HG03342 (cell line): ENCODE results near the gene NTM.
A peak's percentile ranks its signal among the peaks of the same experiment; 100 is the strongest.

ENCODE experiments used
- ATAC-seq: cut with Tn5 transposase; IDR thresholded peaks from one replicate; pipeline ENCODE4 v1.9.1; 2021; ENCODE audit warnings: mild to moderate bottlenecking, moderate library complexity; ENCODE audit not compliant: unreplicated experiment

NTM gene

GRCh38 chr11:132256528-132257279 lies 886.3 kb downstream of the NTM start:
- no peak for ATAC-seq

- no peak for ATAC-seq
These were observed 887.5 kb downstream of the NTM start for GRCh38 chr11:132257871-132258270.

- ATAC-seq, result no peak
These were observed 888.5 kb downstream of the NTM start for GRCh38 chr11:132258875-132259274.

- ATAC-seq, result no peak
These were observed 890.2 kb downstream of the NTM start for GRCh38 chr11:132260636-132261035.

GRCh38 chr11:132263241-132263640 lies 892.8 kb downstream of the NTM start:
- ATAC-seq, result no peak

- ATAC-seq, result no peak
These were observed 893.5 kb downstream of the NTM start for GRCh38 chr11:132263875-132264274.

- no peak for ATAC-seq
These were observed 894.2 kb downstream of the NTM start for GRCh38 chr11:132264616-132265015.

GRCh38 chr11:132278801-132279574 lies 908.6 kb downstream of the NTM start:
- ATAC-seq, result peak; percentile 53

- no peak for ATAC-seq
These were observed 913.6 kb downstream of the NTM start for GRCh38 chr11:132284048-132284447.

- ATAC-seq, result no peak
These were observed 914.2 kb downstream of the NTM start for GRCh38 chr11:132284611-132285010.

GRCh38 chr11:132285631-132286030 lies 915.2 kb downstream of the NTM start:
- ATAC-seq, result no peak

GRCh38 chr11:132286106-132286505 lies 915.7 kb downstream of the NTM start:
- ATAC-seq, result no peak

GRCh38 chr11:132288036-132288435 lies 917.6 kb downstream of the NTM start:
- ATAC-seq, result no peak

- ATAC-seq, result no peak
These were observed 919.3 kb downstream of the NTM start for GRCh38 chr11:132289590-132290256.

GRCh38 chr11:132293586-132293985 lies 923.2 kb downstream of the NTM start:
- ATAC-seq, result no peak

- ATAC-seq, result no peak
These were observed 926.7 kb downstream of the NTM start for GRCh38 chr11:132296946-132297610.

- no peak for ATAC-seq
These were observed 927.9 kb downstream of the NTM start for GRCh38 chr11:132298357-132298756.

GRCh38 chr11:132300283-132300682 lies 929.9 kb downstream of the NTM start:
- ATAC-seq, result peak; percentile 66

- ATAC-seq, result no peak
These were observed 931.0 kb downstream of the NTM start for GRCh38 chr11:132301465-132301864.

GRCh38 chr11:132301900-132302299 lies 931.5 kb downstream of the NTM start:
- no peak for ATAC-seq

- no peak for ATAC-seq
These were observed 937.0 kb downstream of the NTM start for GRCh38 chr11:132307309-132308020.
